ENCODE data around the gene CHRDL1.

CHRDL1 gene

GRCh38 chrX:110791071-110791470, 4.5 kb downstream of the CHRDL1 start:
- no peaks in the 10 kb centered on the region for H3K36me3 ChIP-seq (ENCODE audit: insufficient read depth, low read length)

GRCh38 chrX:110786486-110786885, 9.1 kb downstream of the CHRDL1 start:
- no peak overlapping the region for H3K4me3 ChIP-seq (ENCODE audit: low read length)
- no peaks in the 10 kb centered on the region for H3K4me1 ChIP-seq (ENCODE audit: control insufficient read depth, insufficient read depth, low read length)
- H3K9me3 ChIP-seq (replicated peaks; ENCODE audit: low read length) = no peaks in the 10 kb centered on the region
- peaks cover 39% of the 10 kb centered on the region for H3K27me3 ChIP-seq (ENCODE audit: control insufficient read depth, insufficient read depth, low read length)
- H3K9ac ChIP-seq (ENCODE audit: low read depth, low read length) = no peak overlapping the region
- H3K4me2 ChIP-seq (ENCODE audit: low read length) = no peak overlapping the region
- H3K36me3 ChIP-seq (ENCODE audit: insufficient read depth, low read length) = no peaks in the 10 kb centered on the region

More at GRCh38 chrX:110791071-110791470, 4.5 kb downstream of the CHRDL1 start:
- Histone ChIP-seq H3K9ac (ENCODE audit: low read depth, low read length) (no peak overlapping the region), H3K27me3 (ENCODE audit: control insufficient read depth, insufficient read depth, low read length) (peaks cover 65% of the 10 kb centered on the region), H3K9me3 (replicated peaks; ENCODE audit: low read length) (no peaks in the 10 kb centered on the region), H3K4me3 (ENCODE audit: low read length) (no peak overlapping the region), H3K4me1 (ENCODE audit: control insufficient read depth, insufficient read depth, low read length) (no peaks in the 10 kb centered on the region), H3K4me2 (ENCODE audit: low read length) (no peak overlapping the region)

DNA sequence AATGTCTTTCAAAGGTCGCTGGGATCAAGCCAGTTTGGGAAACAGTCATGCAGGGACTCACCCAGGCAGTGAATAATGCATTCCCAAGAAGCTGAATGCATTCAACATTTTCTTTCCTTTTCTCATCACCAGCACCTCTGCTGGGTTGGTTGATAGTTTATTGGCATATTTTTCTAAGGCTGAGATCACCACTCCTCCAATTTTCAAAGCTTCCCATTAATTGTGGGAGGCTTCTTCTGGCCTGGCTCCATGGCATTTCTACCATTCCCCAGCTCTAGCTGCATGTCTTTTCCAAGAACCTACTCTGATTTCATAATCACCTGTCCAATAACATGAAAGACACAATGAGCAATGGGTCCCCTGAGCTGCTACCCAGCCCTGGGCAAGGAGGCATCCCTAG, 35.8 kb downstream of the CHRDL1 start:
- Histone ChIP-seq H3K4me3 (ENCODE audit: low read length) (no peak overlapping the region), H3K36me3 (ENCODE audit: insufficient read depth, low read length) (no peaks in the 10 kb centered on the region), H3K4me2 (ENCODE audit: low read length) (no peak overlapping the region), H3K27me3 (ENCODE audit: control insufficient read depth, insufficient read depth, low read length) (peaks cover 4% of the 10 kb centered on the region), H3K9ac (ENCODE audit: low read depth, low read length) (no peak overlapping the region), H3K9me3 (replicated peaks; ENCODE audit: low read length) (no peaks in the 10 kb centered on the region), H3K4me1 (ENCODE audit: control insufficient read depth, insufficient read depth, low read length) (no peaks in the 10 kb centered on the region)

- Histone ChIP-seq H3K9me3 (replicated peaks; ENCODE audit: low read length) (no peaks in the 10 kb centered on the region), H3K9ac (ENCODE audit: low read depth, low read length) (no peak overlapping the region), H3K36me3 (ENCODE audit: insufficient read depth, low read length) (no peaks in the 10 kb centered on the region), H3K27me3 (ENCODE audit: control insufficient read depth, insufficient read depth, low read length) (peaks cover 4% of the 10 kb centered on the region), H3K4me3 (ENCODE audit: low read length) (no peak overlapping the region), H3K4me1 (ENCODE audit: control insufficient read depth, insufficient read depth, low read length) (no peaks in the 10 kb centered on the region), H3K4me2 (ENCODE audit: low read length) (no peak overlapping the region)
These were observed 36.7 kb downstream of the CHRDL1 start for GRCh38 chrX:110758781-110759422.

GRCh38 chrX:110755611-110756010, 40.0 kb downstream of the CHRDL1 start:
- no peak overlapping the region for H3K9ac ChIP-seq (ENCODE audit: low read depth, low read length)
- no peak overlapping the region for H3K4me2 ChIP-seq (ENCODE audit: low read length)
- no peaks in the 10 kb centered on the region for H3K4me1 ChIP-seq (ENCODE audit: control insufficient read depth, insufficient read depth, low read length)
- H3K36me3 ChIP-seq (ENCODE audit: insufficient read depth, low read length) = no peaks in the 10 kb centered on the region
- H3K4me3 ChIP-seq (ENCODE audit: low read length) = no peak overlapping the region
- H3K9me3 ChIP-seq (replicated peaks; ENCODE audit: low read length) = no peaks in the 10 kb centered on the region
- H3K27me3 ChIP-seq (ENCODE audit: control insufficient read depth, insufficient read depth, low read length) = peaks cover 12% of the 10 kb centered on the region

GRCh38 chrX:110755061-110755460, 40.6 kb downstream of the CHRDL1 start:
- Histone ChIP-seq H3K36me3 (ENCODE audit: insufficient read depth, low read length) (no peaks in the 10 kb centered on the region), H3K9ac (ENCODE audit: low read depth, low read length) (no peak overlapping the region), H3K4me3 (ENCODE audit: low read length) (no peak overlapping the region), H3K4me1 (ENCODE audit: control insufficient read depth, insufficient read depth, low read length) (no peaks in the 10 kb centered on the region), H3K4me2 (ENCODE audit: low read length) (no peak overlapping the region), H3K27me3 (ENCODE audit: control insufficient read depth, insufficient read depth, low read length) (peaks cover 18% of the 10 kb centered on the region), H3K9me3 (replicated peaks; ENCODE audit: low read length) (no peaks in the 10 kb centered on the region)

GRCh38 chrX:110750526-110751189, 45.0 kb downstream of the CHRDL1 start:
- Histone ChIP-seq H3K4me3 (ENCODE audit: low read length) (no peak overlapping the region), H3K4me2 (ENCODE audit: low read length) (no peak overlapping the region), H3K27me3 (ENCODE audit: control insufficient read depth, insufficient read depth, low read length) (peaks cover 37% of the 10 kb centered on the region), H3K36me3 (ENCODE audit: insufficient read depth, low read length) (no peaks in the 10 kb centered on the region), H3K4me1 (ENCODE audit: control insufficient read depth, insufficient read depth, low read length) (no peaks in the 10 kb centered on the region), H3K9ac (ENCODE audit: low read depth, low read length) (no peak overlapping the region), H3K9me3 (replicated peaks; ENCODE audit: low read length) (no peaks in the 10 kb centered on the region)

DNA sequence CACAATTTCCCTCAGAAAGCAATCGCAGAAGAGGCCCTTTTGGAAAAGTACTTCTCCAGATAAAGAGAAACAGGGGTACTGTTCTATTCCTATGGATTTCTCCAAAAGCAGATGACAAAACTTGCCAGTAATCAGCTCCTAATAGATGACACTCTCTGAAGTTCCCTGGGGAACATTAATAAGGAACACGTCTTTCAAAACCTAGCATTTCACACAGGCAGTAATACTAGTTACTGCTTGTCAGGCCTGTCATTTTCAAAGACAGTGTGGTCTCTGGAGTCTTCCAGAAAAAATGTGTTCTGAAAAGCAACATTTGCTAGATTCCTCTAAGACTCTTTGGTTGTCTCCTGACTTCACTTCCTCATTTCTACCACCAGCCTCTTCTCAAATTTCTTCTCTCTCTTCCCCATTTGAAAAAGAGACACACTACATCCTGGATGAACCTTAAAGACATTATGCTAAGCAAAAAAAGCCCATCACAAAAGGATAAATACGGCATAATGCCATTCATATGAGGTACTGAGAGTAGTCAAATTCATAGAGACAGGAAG, 47.3 kb downstream of the CHRDL1 start:
- Histone ChIP-seq H3K9me3 (replicated peaks; ENCODE audit: low read length) (no peaks in the 10 kb centered on the region), H3K36me3 (ENCODE audit: insufficient read depth, low read length) (no peaks in the 10 kb centered on the region), H3K4me2 (ENCODE audit: low read length) (no peak overlapping the region), H3K9ac (ENCODE audit: low read depth, low read length) (no peak overlapping the region), H3K4me1 (ENCODE audit: control insufficient read depth, insufficient read depth, low read length) (no peaks in the 10 kb centered on the region), H3K27me3 (ENCODE audit: control insufficient read depth, insufficient read depth, low read length) (peaks cover 36% of the 10 kb centered on the region), H3K4me3 (ENCODE audit: low read length) (no peak overlapping the region)

- H3K9ac ChIP-seq (ENCODE audit: low read depth, low read length) = no peak overlapping the region
- no peaks in the 10 kb centered on the region for H3K4me1 ChIP-seq (ENCODE audit: control insufficient read depth, insufficient read depth, low read length)
- H3K9me3 ChIP-seq (replicated peaks; ENCODE audit: low read length) = no peaks in the 10 kb centered on the region
- no peak overlapping the region for H3K4me3 ChIP-seq (ENCODE audit: low read length)
- peaks cover 44% of the 10 kb centered on the region for H3K27me3 ChIP-seq (ENCODE audit: control insufficient read depth, insufficient read depth, low read length)
- no peaks in the 10 kb centered on the region for H3K36me3 ChIP-seq (ENCODE audit: insufficient read depth, low read length)
- H3K4me2 ChIP-seq (ENCODE audit: low read length) = no peak overlapping the region
These were observed 49.6 kb downstream of the CHRDL1 start for GRCh38 chrX:110746014-110746413.

DNA sequence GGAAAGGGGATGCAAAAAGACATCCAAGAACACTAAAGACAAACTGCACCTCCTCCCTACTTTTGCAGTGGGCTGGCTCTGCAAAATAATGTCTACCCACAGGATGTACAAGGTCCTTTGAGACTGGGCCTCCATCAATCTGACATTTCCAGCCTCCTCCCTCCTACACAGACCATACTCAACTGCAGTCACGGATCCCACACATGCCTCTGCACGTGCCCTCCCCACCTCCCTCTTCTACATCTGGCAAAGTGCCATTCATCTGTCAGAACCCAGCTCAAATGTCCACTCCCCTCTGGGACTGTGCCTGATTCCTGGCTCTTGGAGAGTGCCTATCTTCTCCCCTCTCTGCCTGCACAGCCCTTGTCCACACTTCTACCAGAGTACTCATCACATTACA, 50.3 kb downstream of the CHRDL1 start:
- peaks cover 40% of the 10 kb centered on the region for H3K27me3 ChIP-seq (ENCODE audit: control insufficient read depth, insufficient read depth, low read length)
- no peaks in the 10 kb centered on the region for H3K9me3 ChIP-seq (replicated peaks; ENCODE audit: low read length)
- no peak overlapping the region for H3K4me2 ChIP-seq (ENCODE audit: low read length)
- no peak overlapping the region for H3K4me3 ChIP-seq (ENCODE audit: low read length)
- H3K9ac ChIP-seq (ENCODE audit: low read depth, low read length) = no peak overlapping the region
- no peaks in the 10 kb centered on the region for H3K36me3 ChIP-seq (ENCODE audit: insufficient read depth, low read length)
- no peaks in the 10 kb centered on the region for H3K4me1 ChIP-seq (ENCODE audit: control insufficient read depth, insufficient read depth, low read length)

GRCh38 chrX:110743679-110744340, 51.8 kb downstream of the CHRDL1 start:
- H3K9me3 ChIP-seq (replicated peaks; ENCODE audit: low read length) = no peaks in the 10 kb centered on the region
- no peak overlapping the region for H3K4me3 ChIP-seq (ENCODE audit: low read length)
- no peaks in the 10 kb centered on the region for H3K36me3 ChIP-seq (ENCODE audit: insufficient read depth, low read length)
- H3K4me2 ChIP-seq (ENCODE audit: low read length) = no peak overlapping the region
- no peak overlapping the region for H3K9ac ChIP-seq (ENCODE audit: low read depth, low read length)
- peaks cover 35% of the 10 kb centered on the region for H3K27me3 ChIP-seq (ENCODE audit: control insufficient read depth, insufficient read depth, low read length)
- no peaks in the 10 kb centered on the region for H3K4me1 ChIP-seq (ENCODE audit: control insufficient read depth, insufficient read depth, low read length)
